PFSK-1 (cell line): ENCODE data around the gene RNASEH2B.

Experiments
- FOXP2 ChIP-seq: optimal IDR thresholded peaks from 2 replicates; pipeline ENCODE3; 2011; ENCODE audit warnings: borderline replicate concordance, control low read depth, inconsistent platforms; ENCODE audit not compliant: insufficient read depth; ENCODE audit errors: extremely low read length, extremely low read depth
- POLR2AphosphoS5 ChIP-seq: IDR thresholded peaks from 2 replicates; pipeline ENCODE4 v1.6.1; 2012; ENCODE audit warnings: low read depth, mild to moderate bottlenecking, control low read depth, low read length, moderate library complexity
- REST ChIP-seq, 2 experiments: IDR thresholded peaks; 2 replicates each; pipeline versions ENCODE4 v1.6.1 to v1.8.0; 2011 to 2012; ENCODE audit warnings: low read depth in 2 of 2, low read length in 2 of 2, control low read depth in 1 of 2, inconsistent platforms in 1 of 2, mild to moderate bottlenecking in 1 of 2, moderate library complexity in 1 of 2; ENCODE audit not compliant: insufficient read depth in 1 of 2
- SIN3A ChIP-seq: IDR thresholded peaks from 2 replicates; pipeline ENCODE4 v1.6.1; 2012; ENCODE audit warnings: mild to moderate bottlenecking, low read length, moderate library complexity, borderline replicate concordance; ENCODE audit not compliant: insufficient read depth
- TAF1 ChIP-seq: IDR thresholded peaks from 2 replicates; pipeline ENCODE4 v1.6.1; 2012; ENCODE audit warnings: low read length, control low read depth, borderline replicate concordance; ENCODE audit not compliant: insufficient read depth

GRCh38 chr13:51005566-51005965, 96.0 kb downstream of the RNASEH2B start:
- TF ChIP-seq REST (IDR thresholded peaks at IDR 0.05; ENCODE audit: insufficient read depth in 1 of 2, low read depth in 2 of 2, low read length in 2 of 2) (no peak), TAF1 (no peak), POLR2AphosphoS5 (no peak), SIN3A (no peak), FOXP2 (no peak)
